H1 (cell line): ENCODE measurements around the gene HGFAC. TPM values are rescaled to one million over a fixed set of nuclear protein-coding genes. Genes with fewer than 3 reads are reported as not detected.

Source experiments
- CTCF ChIA-PET: fragments of 300-600 bp; sonication (Branson Sonifier 250); formaldehyde crosslinking; loops from one replicate; lab custom pipeline; 2021; ENCODE audit not compliant: partially characterized antibody; lab: Charles Lee
- POLR2A ChIA-PET: fragments of 300-600 bp; sonication (Branson Sonifier 250); formaldehyde crosslinking; loops from one replicate; lab custom pipeline; 2021; ENCODE audit warnings: inconsistent platforms; ENCODE audit not compliant: partially characterized antibody; lab: Charles Lee
- DNase-seq, 2 experiments: peaks; one replicate each; pipeline versions ENCODE4 v3.0.0 to v3.0.0-alpha.2; 2010 to 2022; ENCODE audit warnings: low spot score in 2 of 2, low read depth in 1 of 2, mixed read lengths in 1 of 2
- FAIRE-seq: peaks from 2 replicates; lab custom pipeline; 2011; peaks lifted over from hg19 to GRCh38; lab: Jason Lieb, UNC
- H2AFZ ChIP-seq: 2 replicates; pipeline ENCODE4 v1.8.1; 2012; ENCODE audit warnings: low read length, inconsistent platforms
- H2AK5ac ChIP-seq: 2 replicates; pipeline ENCODE4 v1.6.1; 2013; ENCODE audit warnings: low read depth, low read length
- H2BK120ac ChIP-seq: replicated peaks from 2 replicates; pipeline ENCODE3; 2013; ENCODE audit warnings: low read depth, low read length, inconsistent platforms
- H2BK12ac ChIP-seq: 2 replicates; pipeline ENCODE4 v1.6.1; 2013; ENCODE audit warnings: low read depth, low read length
- H2BK15ac ChIP-seq: 2 replicates; pipeline ENCODE4 v1.6.1; 2013; ENCODE audit warnings: low read length
- H2BK20ac ChIP-seq: 2 replicates; pipeline ENCODE4 v1.6.1; 2013; ENCODE audit warnings: low read length
- H2BK5ac ChIP-seq: 2 replicates; pipeline ENCODE4 v1.6.1; 2013; ENCODE audit warnings: low read depth, low read length
- H3K14ac ChIP-seq: 2 replicates; pipeline ENCODE4 v1.6.1; 2013; ENCODE audit warnings: inconsistent platforms; ENCODE audit not compliant: insufficient read length
- H3K18ac ChIP-seq: 2 replicates; pipeline ENCODE4 v1.6.1; 2013; ENCODE audit warnings: low read length; ENCODE audit errors: extremely low read depth
- H3K23ac ChIP-seq: 2 replicates; pipeline ENCODE4 v1.6.1; 2013; ENCODE audit warnings: inconsistent platforms; ENCODE audit not compliant: insufficient read length
- H3K23me2 ChIP-seq: 2 replicates; pipeline ENCODE4 v1.6.1; 2013; ENCODE audit warnings: low read depth, low read length
- H3K27ac ChIP-seq: 2 replicates; pipeline ENCODE4 v1.6.1; 2011; ENCODE audit warnings: low read depth, low read length, inconsistent platforms
- H3K27me3 ChIP-seq, 4 experiments: replicated peaks in 1 of 4; 1 replicate in 1 of 4; 2 replicates in 3 of 4; pipeline versions ENCODE4 v1.6.1 to v1.8.1; 2011 to 2013; ENCODE audit warnings: low read length in 3 of 4, mild to moderate bottlenecking in 3 of 4, inconsistent platforms in 2 of 4, mixed read lengths in 2 of 4, moderate library complexity in 1 of 4; ENCODE audit not compliant: control insufficient read depth in 3 of 4, insufficient read depth in 3 of 4; ENCODE audit errors: extremely low read depth in 1 of 4
- H3K36me3 ChIP-seq, 4 experiments: 2 replicates each; pipeline versions ENCODE4 v1.6.1 to v1.8.1; 2011 to 2013; ENCODE audit warnings: mild to moderate bottlenecking in 4 of 4, low read length in 3 of 4, moderate library complexity in 2 of 4, control low read depth in 1 of 4, inconsistent platforms in 1 of 4; ENCODE audit not compliant: insufficient read depth in 4 of 4, control insufficient read depth in 2 of 4
- H3K4ac ChIP-seq: replicated peaks from 2 replicates; pipeline ENCODE3; 2013; ENCODE audit warnings: low read length, low read depth, mixed read lengths, inconsistent platforms; ENCODE audit not compliant: insufficient read length
- H3K4me1 ChIP-seq, 4 experiments: replicated peaks in 1 of 4; 1 replicate in 1 of 4; 2 replicates in 3 of 4; pipeline versions ENCODE4 v1.6.1 to v1.8.1; 2011 to 2013; ENCODE audit warnings: low read length in 3 of 4, inconsistent platforms in 2 of 4, mixed read lengths in 1 of 4; ENCODE audit not compliant: insufficient read depth in 4 of 4, control insufficient read depth in 3 of 4
- H3K4me2 ChIP-seq, 2 experiments: 2 replicates each; pipeline versions ENCODE4 v1.6.1 to v1.8.1; 2011 to 2013; ENCODE audit warnings: low read depth in 2 of 2, low read length in 2 of 2, control low read depth in 1 of 2, inconsistent platforms in 1 of 2, mild to moderate bottlenecking in 1 of 2; ENCODE audit not compliant: insufficient read depth in 1 of 2
- H3K4me3 ChIP-seq, 4 experiments: fragments of 200-600, 300-600 bp in 1 of 4; sonication (generic), shearing (Covaris generic), sonication (Bioruptor Twin) in 1 of 4; 2 replicates each; pipeline versions ENCODE4 v1.5.1 to v1.8.1; 2011 to 2016; ENCODE audit warnings: low read length in 4 of 4, low read depth in 3 of 4, control low read depth in 2 of 4, inconsistent platforms in 2 of 4, mild to moderate bottlenecking in 2 of 4, mixed read lengths in 1 of 4, moderate library complexity in 1 of 4; ENCODE audit not compliant: insufficient read depth in 2 of 4; ENCODE audit errors: extremely low read depth in 1 of 4
- H3K56ac ChIP-seq: replicated peaks from 2 replicates; pipeline ENCODE3; 2013; ENCODE audit warnings: low read depth, mild to moderate bottlenecking, mixed read lengths, low read length, inconsistent platforms; ENCODE audit not compliant: insufficient read length
- H3K79me1 ChIP-seq: 2 replicates; pipeline ENCODE4 v1.6.1; 2013; ENCODE audit warnings: low read depth, low read length, control low read depth
- H3K79me2 ChIP-seq, 2 experiments: 2 replicates each; pipeline versions ENCODE4 v1.6.1 to v1.8.1; 2012 to 2013; ENCODE audit warnings: low read length in 2 of 2, mild to moderate bottlenecking in 2 of 2, inconsistent platforms in 1 of 2; ENCODE audit not compliant: insufficient read depth in 2 of 2, control insufficient read depth in 1 of 2
- H3K9ac ChIP-seq, 4 experiments: replicated peaks in 1 of 4; 1 replicate in 1 of 4; 2 replicates in 3 of 4; pipeline versions ENCODE4 v1.6.1 to v1.8.1; 2011 to 2013; ENCODE audit warnings: low read depth in 3 of 4, low read length in 3 of 4, control low read depth in 2 of 4, mild to moderate bottlenecking in 2 of 4, moderate library complexity in 2 of 4, inconsistent platforms in 1 of 4; ENCODE audit errors: extremely low read depth in 1 of 4
- H3K9me3 ChIP-seq, 2 experiments: 2 replicates each; pipeline versions ENCODE4 v1.6.1 to v1.8.1; 2012 to 2013; ENCODE audit warnings: mild to moderate bottlenecking in 2 of 2, moderate library complexity in 2 of 2, control low read depth in 1 of 2, inconsistent platforms in 1 of 2, low read depth in 1 of 2, low read length in 1 of 2, mixed read lengths in 1 of 2; ENCODE audit not compliant: insufficient read depth in 2 of 2
- H4K20me1 ChIP-seq, 2 experiments: replicated peaks in 1 of 2; 2 replicates each; pipeline versions ENCODE3 to v1.8.1; 2011 to 2013; ENCODE audit warnings: inconsistent platforms in 2 of 2, low read length in 2 of 2, mild to moderate bottlenecking in 1 of 2; ENCODE audit not compliant: insufficient read depth in 2 of 2, control insufficient read depth in 1 of 2
- H4K5ac ChIP-seq: 2 replicates; pipeline ENCODE4 v1.6.1; 2013; ENCODE audit warnings: low read length, low read depth, mixed read lengths, inconsistent platforms; ENCODE audit not compliant: insufficient read length
- H4K8ac ChIP-seq: 2 replicates; pipeline ENCODE4 v1.8.0; 2013; ENCODE audit warnings: mild to moderate bottlenecking, moderate library complexity, low read length, inconsistent platforms; ENCODE audit not compliant: insufficient read depth; ENCODE audit errors: extremely low read depth
- H4K91ac ChIP-seq: replicated peaks from 2 replicates; pipeline ENCODE3; 2013; ENCODE audit warnings: low read length, mixed read lengths, inconsistent platforms; ENCODE audit not compliant: insufficient read length
- ASH2L ChIP-seq: fragments of 200-600, 300-600 bp; sonication (generic); IDR thresholded peaks from one replicate; pipeline ENCODE4 v1.7.1; 2017; ENCODE audit warnings: low read length
- BRCA1 ChIP-seq: IDR thresholded peaks from 2 replicates; pipeline ENCODE4 v1.6.1; 2012; ENCODE audit warnings: low read depth, low read length, improper control_type of control experiment
- CTBP2 ChIP-seq: IDR thresholded peaks from 2 replicates; pipeline ENCODE4 v1.7.0; 2011; ENCODE audit warnings: borderline replicate concordance, mild to moderate bottlenecking, moderate library complexity, mixed read lengths, low read length; ENCODE audit not compliant: insufficient read depth, insufficient read length
- CTCF ChIP-seq, 3 experiments: IDR thresholded peaks; 1 replicate in 2 of 3; 2 replicates in 1 of 3; pipeline versions ENCODE4 v1.5.1 to v1.6.1; 2011; ENCODE audit warnings: low read length in 3 of 3, mild to moderate bottlenecking in 3 of 3, inconsistent platforms in 2 of 3, low read depth in 1 of 3, moderate library complexity in 1 of 3; ENCODE audit not compliant: insufficient read depth in 1 of 3; ENCODE audit errors: control extremely low read depth in 1 of 3
- RFX5 ChIP-seq: IDR thresholded peaks from 2 replicates; pipeline ENCODE4 v1.6.1; 2011; ENCODE audit warnings: low read depth, low read length, improper control_type of control experiment, borderline replicate concordance
- SUZ12 ChIP-seq: fragments of 200-600 bp; sonication (generic); IDR thresholded peaks from 2 replicates; pipeline ENCODE4 v1.6.1; 2012; ENCODE audit warnings: mild to moderate bottlenecking, inconsistent platforms, low read length, moderate library complexity, mixed read lengths
- TAF7 ChIP-seq: optimal IDR thresholded peaks from 2 replicates; pipeline ENCODE3; 2011; ENCODE audit warnings: low read depth, mild to moderate bottlenecking, inconsistent platforms, low read length, moderate library complexity, borderline replicate concordance
- WGBS, 2 experiments: shearing (Covaris generic) in 1 of 2; methylation state at CpG; one replicate each; pipeline versions ENCODE4 v1.1.6 to v1.1.7; 2013 to 2015; ENCODE audit warnings: low lambda C conversion rate in 2 of 2, mixed read lengths in 2 of 2, inconsistent platforms in 1 of 2, low coverage in 1 of 2, missing lambda C conversion rate in 1 of 2; ENCODE audit not compliant: insufficient replicate concordance in 2 of 2, insufficient coverage in 1 of 2, insufficient read length in 1 of 2; ENCODE audit errors: extremely low coverage in 1 of 2, missing lambda C conversion rate in 1 of 2; 5-methylcytosine and 5-hydroxymethylcytosine counted together
- polyA plus RNA-seq, 7 experiments: library from polyadenylated mRNA; depleted of rRNA in 3 of 7; stranded (reverse) in 5 of 7; unstranded in 2 of 7; fragments of >200 nt in 5 of 7; fragments of 200-250 nt in 2 of 7; gene quantifications; 1 replicate in 5 of 7; 2 replicates in 1 of 7; 4 replicates in 1 of 7; pipeline versions ENCODE4 v1.2.1 to v1.2.3, GENCODE V29; 2011 to 2013; ENCODE audit warnings: missing spikeins in 2 of 7, mixed read lengths in 2 of 7
- total RNA-seq: library from RNA; stranded (reverse); fragmentation: NEBNext Ultra II Directional; extraction: Animal tissue kit (Norgen Biotek cat#: 25700); gene quantifications from 2 replicates; pipeline ENCODE4 v1.2.1, GENCODE V29; 2021

Gene HGFAC
- total and polyA plus RNA-seq, 2 of the 8 experiments (the other 6 are each of a cell fraction or from before 2014, with no cell fraction given), result 0.14 to 0.15 TPM

GRCh38 chr4:3468804-3469203 is 27.0 kb downstream of the HGFAC start:
- H2BK20ac ChIP-seq, result no peak overlapping the region
- H4K5ac ChIP-seq, result no peak overlapping the region
- peak overlapping the region; percentile 85 for H2AK5ac ChIP-seq
- FAIRE-seq, result no peak
- H3K18ac ChIP-seq, result no peak overlapping the region
- H4K20me1 ChIP-seq, result peaks cover 0 to 17% of the 10 kb centered on the region in 2 experiments
- no peaks in the 10 kb centered on the region for H3K36me3 ChIP-seq
- H3K27ac ChIP-seq, result no peak overlapping the region
- peak overlapping the region; percentile 70; the same call in 1 of the 2 replicates for H2BK12ac ChIP-seq
- H3K79me1 ChIP-seq, result peaks cover 6% of the 10 kb centered on the region; the same call in 1 of the 2 replicates
- H3K4me1 ChIP-seq, result peaks cover 0 to 3% (median 1%) of the 10 kb centered on the region in 4 experiments; a peak in 2 of 7 replicates
- DNase-seq, result no peak
- H3K79me2 ChIP-seq, result no peaks in the 10 kb centered on the region
- peaks cover 0 to 6% of the 10 kb centered on the region in 2 experiments; a peak in 2 of 4 replicates for H3K9me3 ChIP-seq
- WGBS, 2 experiments, result 97% methylated on average over 11 of the region's 11 CpGs; no CpG with 5 or more reads in 1 of the 2 experiments
- peak overlapping the region; percentile 74 for H4K91ac ChIP-seq
- peak overlapping the region in 1 of 4 experiments; percentile 31; a peak in 1 of 7 replicates for H3K9ac ChIP-seq
- peak overlapping the region; percentile 68; the same call in 1 of the 2 replicates for H2BK5ac ChIP-seq
- H3K4me2 ChIP-seq, result no peak overlapping the region
- no peak overlapping the region for H2AFZ ChIP-seq
- peak overlapping the region; percentile 41; the same call in 1 of the 2 replicates for H2BK15ac ChIP-seq
- peak overlapping the region; percentile 91 for H3K4ac ChIP-seq
- peak overlapping the region; percentile 69 for H3K56ac ChIP-seq
- CTCF ChIA-PET, result interaction anchor here (3.6 kb wide), 1 partner anchor 10 kb away, joined by 48 read pairs; no protein-coding TSS in a partner anchor
- POLR2A ChIA-PET, result no interaction called here
- H3K4me3 ChIP-seq, result no peak overlapping the region
- H4K8ac ChIP-seq, result no peak overlapping the region
- H3K23me2 ChIP-seq, result peaks cover 5% of the 10 kb centered on the region
- H3K14ac ChIP-seq, result no peak overlapping the region
- TF ChIP-seq CTBP2, result no peak
- no peak for TF ChIP-seq ASH2L
- no peak for TF ChIP-seq SUZ12
- no peak for TF ChIP-seq BRCA1
- no peak for TF ChIP-seq CTCF (IDR thresholded peaks at IDR 0.05; ENCODE audit: control extremely low read depth in 1 of 3, insufficient read depth in 1 of 3, low read depth in 1 of 3, low read length in 3 of 3)
- no peak for TF ChIP-seq RFX5
- no peak for TF ChIP-seq TAF7
- TF ChIP-seq, all 59 proteins: peak for 0
- peaks cover 3 to 57% (median 37%) of the 10 kb centered on the region in 4 experiments for H3K27me3 ChIP-seq
- H2BK120ac ChIP-seq, result no peak overlapping the region
- H3K23ac ChIP-seq, result peak overlapping the region; percentile 60
